ENCODE results near the gene CCRL2. TPM values are rescaled to one million over a fixed set of nuclear protein-coding genes. Genes with fewer than 3 reads are reported as not detected.

CCRL2 gene
- total RNA-seq, 1 experiment from 2014 or later = not detected

DNA sequence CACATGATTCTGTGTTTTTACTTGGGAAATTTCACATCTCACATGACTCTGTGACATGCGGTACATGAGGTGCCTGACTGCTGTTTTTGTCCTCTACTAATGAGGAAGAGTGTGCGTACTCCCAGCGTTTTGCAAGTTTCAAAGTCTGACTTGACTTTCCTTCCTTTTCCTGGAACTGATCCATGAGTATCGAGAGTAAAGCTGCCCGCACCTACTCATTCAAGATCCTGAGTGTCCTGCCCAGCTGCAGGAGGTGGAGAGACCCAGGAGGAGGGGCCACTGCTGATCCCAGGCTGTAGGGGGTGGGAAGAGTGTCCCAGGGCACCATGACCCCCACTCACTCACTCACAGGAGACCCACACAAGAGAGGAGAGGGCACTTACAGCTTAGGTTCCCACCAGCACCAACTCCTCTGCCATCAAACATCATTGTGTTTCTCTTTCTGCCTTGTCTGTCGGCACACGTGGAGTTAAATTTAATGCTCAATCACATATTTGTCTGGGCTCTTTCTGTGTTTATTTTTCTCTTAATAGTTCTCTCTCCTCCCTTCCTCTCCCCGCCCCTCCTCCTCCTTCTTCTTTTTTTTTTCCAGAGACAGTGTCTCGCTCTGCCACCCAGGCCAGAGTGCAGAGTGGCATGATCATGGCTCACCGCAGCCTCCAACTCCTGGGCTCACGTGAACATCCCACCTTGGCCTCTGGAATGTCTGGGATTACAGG, 1.6 kb upstream of the CCRL2 start:
- no peaks in the 10 kb centered on the region for H3K36me3 Mint-ChIP-seq (ENCODE audit: insufficient read depth, unreplicated experiment)
- intact Hi-C loops (cut with micrococcal nuclease; ENCODE audit: unreplicated experiment) = no loop called here
- H3K4me1 Mint-ChIP-seq (ENCODE audit: low read depth, unreplicated experiment) = peaks cover 26% of the 10 kb centered on the region
- TF ChIP-seq, protein P1, sequence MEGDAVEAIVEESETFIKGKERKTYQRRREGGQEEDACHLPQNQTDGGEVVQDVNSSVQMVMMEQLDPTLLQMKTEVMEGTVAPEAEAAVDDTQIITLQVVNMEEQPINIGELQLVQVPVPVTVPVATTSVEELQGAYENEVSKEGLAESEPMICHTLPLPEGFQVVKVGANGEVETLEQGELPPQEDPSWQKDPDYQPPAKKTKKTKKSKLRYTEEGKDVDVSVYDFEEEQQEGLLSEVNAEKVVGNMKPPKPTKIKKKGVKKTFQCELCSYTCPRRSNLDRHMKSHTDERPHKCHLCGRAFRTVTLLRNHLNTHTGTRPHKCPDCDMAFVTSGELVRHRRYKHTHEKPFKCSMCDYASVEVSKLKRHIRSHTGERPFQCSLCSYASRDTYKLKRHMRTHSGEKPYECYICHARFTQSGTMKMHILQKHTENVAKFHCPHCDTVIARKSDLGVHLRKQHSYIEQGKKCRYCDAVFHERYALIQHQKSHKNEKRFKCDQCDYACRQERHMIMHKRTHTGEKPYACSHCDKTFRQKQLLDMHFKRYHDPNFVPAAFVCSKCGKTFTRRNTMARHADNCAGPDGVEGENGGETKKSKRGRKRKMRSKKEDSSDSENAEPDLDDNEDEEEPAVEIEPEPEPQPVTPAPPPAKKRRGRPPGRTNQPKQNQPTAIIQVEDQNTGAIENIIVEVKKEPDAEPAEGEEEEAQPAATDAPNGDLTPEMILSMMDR (IDR thresholded peaks at IDR 0.05; ENCODE audit: unreplicated experiment) = no peak
- CTCF ChIA-PET = interaction anchor here (0.5 to 0.6 kb wide), 3 partner anchors 224 to 1684 kb away, joined by 3 to 5 read pairs (median 3); no protein-coding TSS in a partner anchor
- BruUV-seq (replicated peaks) = no TSS peak
- DNase-seq = no peak
- peak overlapping the region; percentile 32 for H3K4me3 Mint-ChIP-seq (ENCODE audit: low read depth, unreplicated experiment)
- H3K27ac Mint-ChIP-seq (ENCODE audit: unreplicated experiment) = no peak overlapping the region
- no peaks in the 10 kb centered on the region for H3K27me3 Mint-ChIP-seq (ENCODE audit: unreplicated experiment)
- H3K9me3 Mint-ChIP-seq (ENCODE audit: low read depth, unreplicated experiment) = no peaks in the 10 kb centered on the region

DNA sequence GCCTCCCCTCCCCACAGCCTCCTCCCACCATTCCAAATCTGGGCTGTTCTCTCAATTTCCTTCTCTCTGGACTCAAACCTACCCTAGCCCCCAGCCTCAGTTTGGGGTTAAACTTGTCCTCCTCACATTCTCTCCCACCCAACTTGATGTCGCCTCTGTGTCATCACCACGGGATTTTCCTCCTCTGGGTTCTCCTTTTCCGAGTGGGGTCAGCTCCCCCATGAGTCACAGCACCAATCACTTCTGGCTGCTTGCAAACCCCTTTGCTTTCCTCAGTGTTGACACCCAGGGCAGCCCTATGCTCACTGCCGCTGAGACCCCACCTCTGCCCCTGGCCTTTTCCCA, 644 bp upstream of the CCRL2 start:
- H3K27ac Mint-ChIP-seq (ENCODE audit: unreplicated experiment) = peak overlapping the region; percentile 34
- H3K27me3 Mint-ChIP-seq (ENCODE audit: unreplicated experiment) = no peaks in the 10 kb centered on the region

DNA sequence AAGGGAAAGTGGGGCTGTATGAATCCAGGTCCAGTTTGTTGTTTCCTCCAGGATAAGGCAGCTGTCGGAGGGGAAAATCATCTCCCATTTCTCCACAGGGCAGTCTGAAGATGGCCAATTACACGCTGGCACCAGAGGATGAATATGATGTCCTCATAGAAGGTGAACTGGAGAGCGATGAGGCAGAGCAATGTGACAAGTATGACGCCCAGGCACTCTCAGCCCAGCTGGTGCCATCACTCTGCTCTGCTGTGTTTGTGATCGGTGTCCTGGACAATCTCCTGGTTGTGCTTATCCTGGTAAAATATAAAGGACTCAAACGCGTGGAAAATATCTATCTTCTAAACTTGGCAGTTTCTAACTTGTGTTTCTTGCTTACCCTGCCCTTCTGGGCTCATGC, 911 bp downstream of the CCRL2 start:
- no peaks in the 10 kb centered on the region for H3K27me3 Mint-ChIP-seq (ENCODE audit: unreplicated experiment)
- no peak overlapping the region for H3K27ac Mint-ChIP-seq (ENCODE audit: unreplicated experiment)
- peaks cover 38% of the 10 kb centered on the region for H3K4me1 Mint-ChIP-seq (ENCODE audit: low read depth, unreplicated experiment)
- DNase-seq = no peak
- TF ChIP-seq, protein P1 (IDR thresholded peaks at IDR 0.05; ENCODE audit: unreplicated experiment) = no peak
- CTCF ChIA-PET = interaction anchor here (1.4 kb wide), 1 partner anchor 30 kb away, joined by 4 read pairs; no protein-coding TSS in a partner anchor
- no TSS peak for BruUV-seq (replicated peaks)
- H3K4me3 Mint-ChIP-seq (ENCODE audit: low read depth, unreplicated experiment) = no peak overlapping the region
- intact Hi-C loops (cut with micrococcal nuclease; ENCODE audit: unreplicated experiment) = no loop called here
- no peaks in the 10 kb centered on the region for H3K36me3 Mint-ChIP-seq (ENCODE audit: insufficient read depth, unreplicated experiment)
- H3K9me3 Mint-ChIP-seq (ENCODE audit: low read depth, unreplicated experiment) = no peaks in the 10 kb centered on the region

More for the DNA sequence above, 644 bp upstream of the CCRL2 start:
- no peaks in the 10 kb centered on the region for H3K36me3 Mint-ChIP-seq (ENCODE audit: insufficient read depth, unreplicated experiment)
- peaks cover 26% of the 10 kb centered on the region for H3K4me1 Mint-ChIP-seq (ENCODE audit: low read depth, unreplicated experiment)
- no peak for DNase-seq
- H3K4me3 Mint-ChIP-seq (ENCODE audit: low read depth, unreplicated experiment) = no peak overlapping the region
- intact Hi-C loops (cut with micrococcal nuclease; ENCODE audit: unreplicated experiment) = no loop called here
- no TSS peak for BruUV-seq (replicated peaks)
- TF ChIP-seq, protein P1 (IDR thresholded peaks at IDR 0.05; ENCODE audit: unreplicated experiment) = no peak
- H3K9me3 Mint-ChIP-seq (ENCODE audit: low read depth, unreplicated experiment) = no peaks in the 10 kb centered on the region
- CTCF ChIA-PET = interaction anchor here (0.6 to 1.4 kb wide), 2 partner anchors 28 to 813 kb away, joined by 3 to 4 read pairs; no protein-coding TSS in a partner anchor

DNA sequence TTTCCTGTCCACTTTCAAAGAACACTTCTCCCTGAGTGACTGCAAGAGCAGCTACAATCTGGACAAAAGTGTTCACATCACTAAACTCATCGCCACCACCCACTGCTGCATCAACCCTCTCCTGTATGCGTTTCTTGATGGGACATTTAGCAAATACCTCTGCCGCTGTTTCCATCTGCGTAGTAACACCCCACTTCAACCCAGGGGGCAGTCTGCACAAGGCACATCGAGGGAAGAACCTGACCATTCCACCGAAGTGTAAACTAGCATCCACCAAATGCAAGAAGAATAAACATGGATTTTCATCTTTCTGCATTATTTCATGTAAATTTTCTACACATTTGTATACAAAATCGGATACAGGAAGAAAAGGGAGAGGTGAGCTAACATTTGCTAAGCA, 1.8 kb downstream of the CCRL2 start:
- no peak for DNase-seq
- Mint-ChIP-seq H3K27ac (ENCODE audit: unreplicated experiment) (no peak overlapping the region), H3K27me3 (ENCODE audit: unreplicated experiment) (no peaks in the 10 kb centered on the region), H3K9me3 (ENCODE audit: low read depth, unreplicated experiment) (no peaks in the 10 kb centered on the region), H3K4me3 (ENCODE audit: low read depth, unreplicated experiment) (no peak overlapping the region), H3K36me3 (ENCODE audit: insufficient read depth, unreplicated experiment) (no peaks in the 10 kb centered on the region), H3K4me1 (ENCODE audit: low read depth, unreplicated experiment) (peaks cover 38% of the 10 kb centered on the region)
- TF ChIP-seq, protein P1 (IDR thresholded peaks at IDR 0.05; ENCODE audit: unreplicated experiment) = no peak
- CTCF ChIA-PET = interaction anchor here (0.7 kb wide), 1 partner anchor 304 kb away, joined by 3 read pairs; no protein-coding TSS in a partner anchor
- no TSS peak for BruUV-seq (replicated peaks)
- intact Hi-C loops (cut with micrococcal nuclease; ENCODE audit: unreplicated experiment) = no loop called here
